Loucy (cell line): ENCODE results near the gene UQCC2.

Experiments used
- EZH2phosphoT487 ChIP-seq: fragments of 200-600 bp; IDR thresholded peaks from 2 replicates; pipeline ENCODE4 v1.6.1; 2018; ENCODE audit warnings: antibody characterized with exemption, mild to moderate bottlenecking, moderate library complexity, borderline replicate concordance
- TF ChIP-seq, protein P1 (sequence below): fragments of 200-600 bp; sonication (generic); conservative IDR thresholded peaks from 2 replicates; pipeline ENCODE4 v1.5.1; 2014; ENCODE audit warnings: mild to moderate bottlenecking, antibody characterized with exemption, low read length

- TF ChIP-seq, protein P1, sequence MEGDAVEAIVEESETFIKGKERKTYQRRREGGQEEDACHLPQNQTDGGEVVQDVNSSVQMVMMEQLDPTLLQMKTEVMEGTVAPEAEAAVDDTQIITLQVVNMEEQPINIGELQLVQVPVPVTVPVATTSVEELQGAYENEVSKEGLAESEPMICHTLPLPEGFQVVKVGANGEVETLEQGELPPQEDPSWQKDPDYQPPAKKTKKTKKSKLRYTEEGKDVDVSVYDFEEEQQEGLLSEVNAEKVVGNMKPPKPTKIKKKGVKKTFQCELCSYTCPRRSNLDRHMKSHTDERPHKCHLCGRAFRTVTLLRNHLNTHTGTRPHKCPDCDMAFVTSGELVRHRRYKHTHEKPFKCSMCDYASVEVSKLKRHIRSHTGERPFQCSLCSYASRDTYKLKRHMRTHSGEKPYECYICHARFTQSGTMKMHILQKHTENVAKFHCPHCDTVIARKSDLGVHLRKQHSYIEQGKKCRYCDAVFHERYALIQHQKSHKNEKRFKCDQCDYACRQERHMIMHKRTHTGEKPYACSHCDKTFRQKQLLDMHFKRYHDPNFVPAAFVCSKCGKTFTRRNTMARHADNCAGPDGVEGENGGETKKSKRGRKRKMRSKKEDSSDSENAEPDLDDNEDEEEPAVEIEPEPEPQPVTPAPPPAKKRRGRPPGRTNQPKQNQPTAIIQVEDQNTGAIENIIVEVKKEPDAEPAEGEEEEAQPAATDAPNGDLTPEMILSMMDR: no peak
- TF ChIP-seq EZH2phosphoT487: no peak
Measured at GRCh38 chr6:33737267-33738026, 25.9 kb upstream of the UQCC2 start.
